Loucy (cell line): ENCODE data around the gene PLET1.

Experiments
- CTCF ChIP-seq: fragments of 200-600 bp; sonication (generic); conservative IDR thresholded peaks from 2 replicates; pipeline ENCODE4 v1.5.1; 2014; ENCODE audit warnings: mild to moderate bottlenecking, antibody characterized with exemption, low read length
- EZH2phosphoT487 ChIP-seq: fragments of 200-600 bp; IDR thresholded peaks from 2 replicates; pipeline ENCODE4 v1.6.1; 2018; ENCODE audit warnings: antibody characterized with exemption, mild to moderate bottlenecking, moderate library complexity, borderline replicate concordance

- TF ChIP-seq CTCF = no peak
- no peak for TF ChIP-seq EZH2phosphoT487
Observed at GRCh38 chr11:112290493-112290850, 29.8 kb upstream of the PLET1 start.
